Colonic mucosa (tissue), 4 donors: ENCODE data around the gene CRYBA2. TPM values are rescaled to one million over a fixed set of nuclear protein-coding genes. Genes with fewer than 3 reads are reported as not detected.

Experiments
- DNase-seq: peaks from one replicate; pipeline ENCODE4 v3.0.0-alpha.2; 2020
- H3K27ac ChIP-seq: fragments of 200-600 bp; one replicate; pipeline ENCODE4 v1.8.0; 2021
- H3K27me3 ChIP-seq: fragments of 200-600 bp; one replicate; pipeline ENCODE4 v1.8.0; 2021
- H3K36me3 ChIP-seq: fragments of 200-600 bp; one replicate; pipeline ENCODE4 v1.8.0; 2021
- H3K4me1 ChIP-seq: fragments of 200-600 bp; one replicate; pipeline ENCODE4 v1.8.0; 2021; ENCODE audit warnings: mild to moderate bottlenecking
- H3K4me3 ChIP-seq: fragments of 200-600 bp; one replicate; pipeline ENCODE4 v1.8.0; 2021
- H3K9ac ChIP-seq, 2 donors: one replicate each; pipeline ENCODE4 v1.7.0; 2013; ENCODE audit warnings: control low read depth in 2 of 2, low read depth in 2 of 2, low read length in 2 of 2
- H3K9me3 ChIP-seq: fragments of 200-600 bp; one replicate; pipeline ENCODE4 v1.8.0; 2021
- CTCF ChIP-seq: fragments of 200-600 bp; IDR thresholded peaks from one replicate; pipeline ENCODE4 v1.8.0; 2022; ENCODE audit warnings: antibody characterized with exemption, mild to moderate bottlenecking
- intact Hi-C: fragments of 100-400 bp; cut with DNase I; formaldehyde crosslinking; loops from one replicate; pipeline ENCODE4 v1.14.1; 2022
- total RNA-seq, 2 donors: library from RNA; stranded (reverse); fragmentation: NEBNext Ultra II Directional in 1 of 2; extraction: Animal tissue kit (Norgen Biotek cat#: 25700) in 1 of 2; gene quantifications; one replicate each; pipeline ENCODE4 v1.2.1, GENCODE V29; 2021
- donor health status: healthy.
- donor health status: DM: no; HTN: no; CAD: no.
- donor health status: DM: no; HTN: no; CAD: no.

The CRYBA2 gene
- total RNA-seq, 2 donors from 2014 or later = 3.4 to 5.5 TPM

DNA sequence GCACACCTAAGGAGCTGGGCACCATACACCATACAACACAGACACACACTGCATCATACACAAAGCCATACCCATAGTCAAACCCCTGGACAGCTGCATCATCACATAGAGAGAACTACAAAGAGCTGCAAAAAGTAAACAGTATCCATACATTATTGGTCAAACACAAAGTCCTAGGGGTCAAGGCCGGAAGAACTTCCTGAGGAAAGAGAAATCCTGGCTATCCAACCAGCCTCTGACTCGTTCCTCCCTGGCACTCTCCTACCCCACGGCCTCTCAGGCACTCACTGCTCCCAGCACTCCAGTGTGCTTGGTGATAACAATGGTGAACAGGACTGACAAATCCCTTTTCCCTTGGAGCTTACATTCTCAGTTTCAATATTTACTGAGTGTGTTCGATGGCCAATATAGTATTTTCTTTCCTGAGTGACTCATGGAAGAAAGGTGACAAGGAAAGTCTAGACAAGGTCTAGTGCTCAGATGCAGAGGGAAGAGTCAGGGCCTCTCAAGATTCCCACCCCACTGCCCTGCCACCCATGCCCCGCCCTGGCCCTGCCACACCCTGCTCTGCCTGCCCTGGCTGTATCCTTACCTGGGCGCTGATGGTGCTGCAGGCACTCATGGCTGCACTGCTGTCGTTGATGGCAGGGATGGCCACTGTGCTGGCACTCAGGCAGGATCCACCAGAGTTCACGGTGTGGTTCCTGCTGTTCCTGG, 44.7 kb upstream of the CRYBA2 start:
- no peaks in the 10 kb centered on the region for H3K27me3 ChIP-seq
- H3K9me3 ChIP-seq = no peaks in the 10 kb centered on the region
- intact Hi-C loops = no loop called here
- H3K4me3 ChIP-seq = no peak overlapping the region
- peak; percentile 53 for DNase-seq
- TF ChIP-seq CTCF = no peak
- no peak overlapping the region for H3K27ac ChIP-seq
- peaks cover 3% of the 10 kb centered on the region for H3K4me1 ChIP-seq
- H3K36me3 ChIP-seq = no peaks in the 10 kb centered on the region
- H3K9ac ChIP-seq = no peak overlapping the region

DNA sequence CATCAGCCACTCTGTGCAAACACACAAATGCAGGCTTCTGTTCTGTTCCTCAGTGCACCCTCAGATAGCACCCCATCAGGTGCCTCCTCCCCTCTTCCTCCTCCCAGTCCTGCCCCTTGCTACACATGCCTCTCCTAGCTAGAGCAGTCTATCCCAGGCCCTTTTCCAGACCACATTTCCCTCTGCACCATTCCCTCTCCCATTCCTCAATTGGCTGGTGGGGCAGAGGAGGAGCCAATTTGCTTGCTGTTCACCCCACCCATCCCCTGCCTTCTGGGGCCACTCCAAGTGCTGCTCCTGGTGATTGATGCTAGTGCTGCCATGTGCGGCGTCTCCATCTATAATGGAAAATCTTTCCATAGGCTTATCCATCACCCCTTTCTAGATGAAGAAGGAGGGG, 42.7 kb upstream of the CRYBA2 start:
- Histone ChIP-seq H3K27ac (no peak overlapping the region), H3K27me3 (no peaks in the 10 kb centered on the region), H3K9me3 (no peaks in the 10 kb centered on the region), H3K4me1 (no peaks in the 10 kb centered on the region), H3K36me3 (no peaks in the 10 kb centered on the region), H3K4me3 (no peak overlapping the region), H3K9ac (no peak overlapping the region)
- DNase-seq = no peak
- intact Hi-C loops = no loop called here
- TF ChIP-seq CTCF = no peak

DNA sequence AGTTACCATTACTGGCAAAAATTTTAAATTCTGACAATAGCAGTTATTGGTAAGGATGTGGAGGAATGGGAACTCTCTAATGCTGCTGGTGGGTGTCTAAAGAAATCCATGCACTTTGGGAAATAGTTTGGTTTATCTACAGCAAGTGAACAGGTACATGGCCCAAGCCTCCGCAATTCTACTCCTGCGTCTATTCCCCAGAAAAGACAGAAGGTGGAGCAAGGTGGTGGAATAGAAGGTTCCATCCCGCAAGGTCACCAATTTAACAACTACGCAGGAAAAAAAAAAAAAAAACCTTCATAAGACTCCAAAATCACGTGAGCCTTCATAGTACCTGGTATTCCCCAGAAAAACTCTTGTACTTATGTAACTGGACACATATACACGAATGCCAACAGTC, 41.6 kb upstream of the CRYBA2 start:
- no peaks in the 10 kb centered on the region for H3K36me3 ChIP-seq
- intact Hi-C loops = no loop called here
- DNase-seq = no peak

GRCh38 chr2:219032051-219032745, 39.0 kb upstream of the CRYBA2 start:
- Histone ChIP-seq H3K4me1 (no peaks in the 10 kb centered on the region), H3K36me3 (no peaks in the 10 kb centered on the region), H3K9me3 (no peaks in the 10 kb centered on the region), H3K27ac (no peak overlapping the region), H3K9ac (no peak overlapping the region), H3K27me3 (no peaks in the 10 kb centered on the region), H3K4me3 (no peak overlapping the region)
- DNase-seq = no peak
- no peak for TF ChIP-seq CTCF
- intact Hi-C loops = no loop called here

More for the DNA sequence above, 41.6 kb upstream of the CRYBA2 start:
- no peaks in the 10 kb centered on the region for H3K9me3 ChIP-seq
- no peaks in the 10 kb centered on the region for H3K27me3 ChIP-seq
- no peaks in the 10 kb centered on the region for H3K4me1 ChIP-seq
- H3K4me3 ChIP-seq = no peak overlapping the region
- no peak for TF ChIP-seq CTCF
- no peak overlapping the region for H3K27ac ChIP-seq
- H3K9ac ChIP-seq = no peak overlapping the region

DNA sequence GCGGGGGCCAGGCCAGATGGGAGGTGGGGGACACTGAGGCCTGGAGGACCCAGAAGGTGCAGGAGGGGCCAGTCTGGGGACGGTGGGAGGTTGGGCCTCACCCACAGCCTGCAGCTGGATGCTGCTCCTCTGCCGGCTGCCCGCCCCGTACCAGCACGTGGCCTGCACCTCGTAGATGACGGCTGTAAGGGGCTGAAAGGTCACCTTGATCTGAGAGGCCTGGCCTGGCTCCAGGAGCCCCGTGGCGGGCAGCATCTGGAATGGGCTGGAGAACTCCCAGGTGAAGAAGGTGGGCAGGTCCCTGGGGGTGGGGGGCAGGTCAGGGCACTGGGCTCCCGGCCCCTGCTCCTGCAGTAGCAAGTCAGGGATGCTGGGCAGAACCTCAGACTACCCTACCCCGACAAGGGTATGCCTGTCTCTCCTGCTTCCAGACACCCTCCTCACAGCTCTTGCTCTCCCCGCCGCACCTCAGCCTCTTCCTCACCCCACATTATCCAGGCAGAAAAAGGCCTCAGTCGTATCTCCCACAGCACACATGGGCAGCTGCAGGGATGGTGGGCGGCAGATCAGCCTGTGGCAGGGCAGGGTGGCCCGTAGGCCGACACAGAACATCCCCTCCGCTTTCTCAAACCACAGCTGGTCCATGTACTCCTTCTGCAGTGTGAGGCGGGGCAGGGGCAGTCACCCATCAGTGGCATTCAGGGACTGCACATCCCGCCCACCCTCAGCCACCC, 38.0 kb upstream of the CRYBA2 start:
- TF ChIP-seq CTCF = no peak
- intact Hi-C loops = no loop called here
- H3K9ac ChIP-seq = no peak overlapping the region

More for the DNA sequence above, 38.0 kb upstream of the CRYBA2 start:
- H3K4me3 ChIP-seq = no peak overlapping the region
- no peaks in the 10 kb centered on the region for H3K27me3 ChIP-seq
- H3K36me3 ChIP-seq = no peaks in the 10 kb centered on the region
- no peaks in the 10 kb centered on the region for H3K4me1 ChIP-seq
- DNase-seq = no peak
- H3K9me3 ChIP-seq = no peaks in the 10 kb centered on the region
- no peak overlapping the region for H3K27ac ChIP-seq
